ENCODE data around the gene NUP107. TPM values are rescaled to one million over a fixed set of nuclear protein-coding genes. Genes with fewer than 3 reads are reported as not detected.

The NUP107 gene
- total RNA-seq, 1 donor from 2014 or later = 76.6 TPM

- TF ChIP-seq, protein P1, sequence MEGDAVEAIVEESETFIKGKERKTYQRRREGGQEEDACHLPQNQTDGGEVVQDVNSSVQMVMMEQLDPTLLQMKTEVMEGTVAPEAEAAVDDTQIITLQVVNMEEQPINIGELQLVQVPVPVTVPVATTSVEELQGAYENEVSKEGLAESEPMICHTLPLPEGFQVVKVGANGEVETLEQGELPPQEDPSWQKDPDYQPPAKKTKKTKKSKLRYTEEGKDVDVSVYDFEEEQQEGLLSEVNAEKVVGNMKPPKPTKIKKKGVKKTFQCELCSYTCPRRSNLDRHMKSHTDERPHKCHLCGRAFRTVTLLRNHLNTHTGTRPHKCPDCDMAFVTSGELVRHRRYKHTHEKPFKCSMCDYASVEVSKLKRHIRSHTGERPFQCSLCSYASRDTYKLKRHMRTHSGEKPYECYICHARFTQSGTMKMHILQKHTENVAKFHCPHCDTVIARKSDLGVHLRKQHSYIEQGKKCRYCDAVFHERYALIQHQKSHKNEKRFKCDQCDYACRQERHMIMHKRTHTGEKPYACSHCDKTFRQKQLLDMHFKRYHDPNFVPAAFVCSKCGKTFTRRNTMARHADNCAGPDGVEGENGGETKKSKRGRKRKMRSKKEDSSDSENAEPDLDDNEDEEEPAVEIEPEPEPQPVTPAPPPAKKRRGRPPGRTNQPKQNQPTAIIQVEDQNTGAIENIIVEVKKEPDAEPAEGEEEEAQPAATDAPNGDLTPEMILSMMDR (IDR thresholded peaks at IDR 0.05; ENCODE audit: unreplicated experiment) = no peak
These were observed 102.5 kb downstream of the NUP107 start for GRCh38 chr12:68789144-68789878.

DNA sequence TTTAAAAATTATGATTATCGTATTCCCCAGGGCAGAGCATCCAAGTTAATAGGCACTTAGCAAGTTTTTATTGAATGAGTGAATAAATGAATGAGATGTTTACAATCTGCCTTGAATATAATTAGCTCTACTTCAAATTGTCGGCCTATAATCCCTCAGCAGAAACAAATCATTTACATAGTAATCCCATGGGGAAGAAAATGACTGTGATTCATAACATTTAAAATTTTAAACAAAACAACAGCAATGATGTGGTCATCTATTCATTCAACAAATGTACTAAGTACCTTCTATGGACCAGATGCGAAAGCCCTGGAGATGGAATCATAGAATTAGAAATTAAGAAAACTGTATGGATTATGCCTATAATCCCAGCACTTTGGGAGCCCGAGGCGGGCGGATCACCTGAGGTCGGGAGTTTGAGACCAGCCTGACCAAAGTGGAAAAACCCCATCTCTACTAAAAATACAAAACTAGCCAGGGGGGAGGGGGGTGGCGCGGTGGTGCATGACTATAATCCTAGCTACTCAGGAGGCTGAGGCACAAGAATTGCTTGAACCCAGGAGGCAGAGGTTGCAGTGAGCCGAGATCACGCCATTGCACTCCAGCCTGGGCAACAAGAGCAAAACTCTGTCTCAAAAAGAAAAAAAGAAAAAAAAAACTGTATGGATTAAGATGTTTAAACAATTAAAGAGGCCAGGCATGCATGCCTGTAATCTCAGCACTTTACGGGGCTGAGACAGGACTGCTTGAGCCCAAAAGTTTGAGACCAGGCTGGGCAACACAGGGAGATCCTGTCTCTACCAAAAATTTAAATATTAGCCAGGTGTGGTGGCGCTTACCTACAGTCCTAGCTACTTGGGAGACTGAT lies 103.5 kb downstream of the NUP107 start:
- DNase-seq (ENCODE audit: low spot score in 2 of 2, unreplicated experiment in 2 of 2) = no peak
- H3K36me3 Mint-ChIP-seq = no peaks in the 10 kb centered on the region
- H3K27ac Mint-ChIP-seq = no peak overlapping the region
- no peak overlapping the region for H3K4me3 Mint-ChIP-seq
- H3K9me3 Mint-ChIP-seq = no peaks in the 10 kb centered on the region
- no peaks in the 10 kb centered on the region for H3K27me3 Mint-ChIP-seq (ENCODE audit: low read depth)
- TF ChIP-seq, protein P1 (IDR thresholded peaks at IDR 0.05; ENCODE audit: unreplicated experiment) = no peak
- peaks cover 4% of the 10 kb centered on the region for H3K4me1 Mint-ChIP-seq

More at GRCh38 chr12:68789144-68789878, 102.5 kb downstream of the NUP107 start:
- Mint-ChIP-seq H3K9me3 (no peaks in the 10 kb centered on the region), H3K27me3 (ENCODE audit: low read depth) (no peaks in the 10 kb centered on the region), H3K4me1 (peaks cover 4% of the 10 kb centered on the region), H3K4me3 (no peak overlapping the region), H3K36me3 (no peaks in the 10 kb centered on the region), H3K27ac (no peak overlapping the region)
- DNase-seq (ENCODE audit: low spot score in 2 of 2, unreplicated experiment in 2 of 2) = no peak

- Mint-ChIP-seq H3K27ac (no peak overlapping the region), H3K4me1 (peaks cover 4% of the 10 kb centered on the region), H3K9me3 (no peaks in the 10 kb centered on the region), H3K4me3 (no peak overlapping the region), H3K27me3 (ENCODE audit: low read depth) (no peaks in the 10 kb centered on the region), H3K36me3 (no peaks in the 10 kb centered on the region)
- no peak for DNase-seq (ENCODE audit: low spot score in 2 of 2, unreplicated experiment in 2 of 2)
- TF ChIP-seq, protein P1 (IDR thresholded peaks at IDR 0.05; ENCODE audit: unreplicated experiment) = no peak
These were observed 104.1 kb downstream of the NUP107 start for GRCh38 chr12:68790952-68791234.

DNA sequence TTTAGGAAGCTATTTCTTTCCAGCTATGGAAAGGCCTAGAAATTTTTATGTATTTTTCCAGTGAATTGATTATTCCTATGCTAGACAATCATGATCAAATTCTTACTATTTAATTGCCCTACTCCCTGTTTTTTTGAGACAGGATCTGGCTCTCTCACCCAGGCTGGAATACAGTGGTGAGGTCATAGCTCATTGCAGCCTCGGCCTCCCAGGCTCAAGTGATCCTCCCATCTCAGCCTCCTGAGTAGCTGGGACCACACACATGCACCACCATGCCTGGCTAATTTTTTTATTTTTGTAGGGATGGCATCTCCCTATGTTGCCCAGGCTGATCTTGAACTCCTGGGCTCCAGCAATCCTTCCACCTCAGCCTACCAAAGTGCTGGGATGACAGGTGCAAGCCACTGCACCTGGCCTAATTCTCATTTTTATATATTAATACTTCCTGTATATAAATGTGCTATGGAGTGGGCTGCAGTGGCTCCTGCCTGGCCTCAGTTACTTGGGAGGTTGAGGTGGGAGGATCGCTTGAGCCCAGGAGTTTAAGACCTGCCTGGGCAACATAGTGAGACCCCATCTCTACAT lies 105.2 kb downstream of the NUP107 start:
- Mint-ChIP-seq H3K27me3 (ENCODE audit: low read depth) (no peaks in the 10 kb centered on the region), H3K27ac (no peak overlapping the region), H3K4me1 (peaks cover 4% of the 10 kb centered on the region), H3K9me3 (no peaks in the 10 kb centered on the region), H3K36me3 (no peaks in the 10 kb centered on the region), H3K4me3 (no peak overlapping the region)
- DNase-seq (ENCODE audit: low spot score in 2 of 2, unreplicated experiment in 2 of 2) = no peak
- TF ChIP-seq, protein P1 (IDR thresholded peaks at IDR 0.05; ENCODE audit: unreplicated experiment) = no peak

DNA sequence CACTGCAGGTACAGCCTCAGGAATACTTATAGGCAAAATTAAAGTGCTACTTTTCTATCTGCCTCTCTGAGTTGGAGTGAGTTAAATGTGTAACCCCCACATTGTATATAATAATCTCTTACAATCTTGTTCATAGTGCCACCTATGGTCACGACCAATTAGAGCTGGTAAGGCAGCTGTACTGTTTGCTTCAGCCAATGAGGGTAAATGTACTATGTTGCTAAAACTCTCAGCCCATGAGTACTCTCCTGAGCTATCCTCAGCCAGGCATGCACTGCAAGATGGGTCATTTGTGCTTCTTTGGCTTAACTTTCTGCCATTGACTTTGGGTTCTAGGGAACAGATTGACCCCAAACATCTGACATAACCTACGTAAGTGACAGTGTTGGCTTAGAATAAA lies 106.2 kb downstream of the NUP107 start:
- Mint-ChIP-seq H3K27me3 (ENCODE audit: low read depth) (no peaks in the 10 kb centered on the region), H3K27ac (no peak overlapping the region), H3K4me3 (no peak overlapping the region), H3K36me3 (no peaks in the 10 kb centered on the region), H3K4me1 (no peaks in the 10 kb centered on the region), H3K9me3 (no peaks in the 10 kb centered on the region)
- TF ChIP-seq, protein P1 (IDR thresholded peaks at IDR 0.05; ENCODE audit: unreplicated experiment) = no peak
- no peak for DNase-seq (ENCODE audit: low spot score in 2 of 2, unreplicated experiment in 2 of 2)
